ENCODE data around the gene TOR4A.

Gene TOR4A

DNA sequence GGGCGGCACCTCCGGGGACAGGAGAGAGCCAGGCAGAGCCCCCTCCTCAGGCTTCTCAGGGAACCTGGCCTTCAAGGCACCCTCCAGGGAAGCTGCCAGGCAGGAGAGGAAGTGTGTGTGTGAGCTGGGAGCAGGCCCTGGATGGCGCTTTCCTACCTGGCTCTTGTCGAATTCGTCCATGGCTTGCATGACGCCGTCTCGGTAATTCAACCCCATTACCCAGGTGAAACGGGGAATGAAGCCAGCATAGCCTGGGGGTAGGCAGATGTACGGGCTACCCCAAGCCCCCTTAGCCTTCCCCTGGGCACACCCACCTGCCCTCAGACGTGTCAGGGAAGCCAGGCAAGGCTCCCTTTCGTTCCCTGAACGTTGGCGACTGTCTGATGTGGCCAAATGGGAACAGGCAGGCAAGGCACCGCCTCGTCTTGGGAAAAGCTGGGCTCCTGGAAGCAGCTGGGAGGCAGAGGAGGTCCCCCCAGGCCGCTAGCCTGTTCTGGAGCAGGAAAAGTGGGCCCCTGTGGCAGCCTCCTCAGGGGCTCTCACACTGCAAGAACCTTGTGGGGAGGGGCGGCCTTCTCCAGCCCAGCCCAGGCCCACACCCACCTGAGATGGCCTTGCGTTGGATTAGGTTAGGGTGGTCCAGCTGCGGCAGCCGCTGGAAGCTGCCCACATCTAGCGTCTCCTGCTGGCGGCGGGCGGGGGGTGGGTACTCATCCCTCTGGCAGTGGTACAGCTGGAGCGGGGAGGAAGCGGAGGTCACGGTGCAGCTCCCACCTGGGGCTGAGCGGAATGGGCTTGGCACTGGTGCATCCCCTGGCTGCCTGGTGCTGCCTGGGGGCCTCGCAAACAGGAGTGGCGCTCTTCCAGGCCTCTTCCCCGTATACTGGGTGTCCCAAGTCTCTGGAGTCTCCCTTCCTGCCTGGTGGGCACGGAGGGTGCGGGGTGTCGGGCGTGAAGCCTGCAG lies 32.8 kb upstream of the TOR4A start:
- no peak for TF ChIP-seq CTCF (IDR thresholded peaks at IDR 0.05)
- peaks cover 34 to 35% of the 10 kb centered on the region in 2 experiments for H3K4me1 ChIP-seq (ENCODE audit: control insufficient read depth in 1 of 2, insufficient read depth in 1 of 2, low read depth in 1 of 2, low read length in 1 of 2)
- peaks cover 23% of the 10 kb centered on the region for H3K36me3 ChIP-seq
- no peaks in the 10 kb centered on the region for H3K27me3 ChIP-seq
- H3K4me3 ChIP-seq (ENCODE audit: low read depth in 1 of 2, low read length in 1 of 2), result no peak overlapping the region
- no peaks in the 10 kb centered on the region for H3K9me3 ChIP-seq
- H3K27ac ChIP-seq, result peak overlapping the region; percentile 36

DNA sequence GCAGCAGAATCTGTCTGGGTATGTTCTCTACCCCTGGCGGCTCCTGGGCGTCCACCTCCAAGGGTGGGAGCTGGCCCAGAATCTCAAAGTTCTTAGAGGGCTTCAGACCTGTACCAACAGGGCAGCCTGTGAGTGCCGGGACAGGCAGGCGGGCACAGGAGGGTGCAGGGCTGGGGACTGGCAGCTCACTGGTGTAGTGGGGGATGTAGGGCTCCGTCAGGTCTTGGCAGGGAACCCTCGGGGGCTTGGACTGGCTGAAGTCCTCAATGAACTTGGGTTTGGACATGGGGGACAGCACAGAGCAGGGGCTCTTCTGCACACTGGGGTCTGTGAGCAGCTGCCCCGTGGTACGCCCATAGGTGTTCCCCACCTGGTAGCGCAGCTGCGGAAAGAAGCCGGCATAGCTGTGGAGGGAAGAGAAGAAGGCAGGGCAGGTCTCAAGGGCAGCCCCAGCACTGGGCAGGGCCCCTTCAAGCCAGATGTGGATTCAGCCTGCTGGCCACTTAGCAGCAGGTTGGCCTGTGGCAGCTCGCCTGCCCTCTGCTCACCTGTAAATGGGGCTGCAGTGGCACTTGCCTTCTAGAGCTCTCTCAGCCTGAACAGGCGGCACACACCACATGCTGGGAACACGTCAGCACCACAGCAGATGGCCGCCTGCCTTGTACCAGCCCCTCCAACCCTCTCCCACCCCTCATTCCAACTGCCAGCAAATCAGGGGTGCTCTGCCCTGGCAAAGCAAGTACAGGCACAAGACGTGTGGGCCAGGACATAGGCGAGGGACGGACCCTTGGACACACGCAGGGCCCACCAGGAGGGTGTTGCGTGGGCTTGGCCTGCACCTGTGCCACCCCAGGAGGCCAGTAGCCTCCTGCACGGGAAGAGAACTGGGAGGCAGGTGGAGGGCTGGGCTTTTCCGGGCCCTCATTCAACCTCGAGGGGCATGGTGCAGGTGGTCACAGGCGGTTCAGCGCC lies 31.8 kb upstream of the TOR4A start:
- TF ChIP-seq CTCF (IDR thresholded peaks at IDR 0.05), result no peak
- no peaks in the 10 kb centered on the region for H3K27me3 ChIP-seq
- no peaks in the 10 kb centered on the region for H3K9me3 ChIP-seq
- H3K4me1 ChIP-seq (ENCODE audit: control insufficient read depth in 1 of 2, insufficient read depth in 1 of 2, low read depth in 1 of 2, low read length in 1 of 2), result peaks cover 28 to 29% of the 10 kb centered on the region in 2 experiments
- H3K27ac ChIP-seq, result no peak overlapping the region
- H3K36me3 ChIP-seq, result peaks cover 23% of the 10 kb centered on the region
- no peak overlapping the region for H3K4me3 ChIP-seq (ENCODE audit: low read depth in 1 of 2, low read length in 1 of 2)

DNA sequence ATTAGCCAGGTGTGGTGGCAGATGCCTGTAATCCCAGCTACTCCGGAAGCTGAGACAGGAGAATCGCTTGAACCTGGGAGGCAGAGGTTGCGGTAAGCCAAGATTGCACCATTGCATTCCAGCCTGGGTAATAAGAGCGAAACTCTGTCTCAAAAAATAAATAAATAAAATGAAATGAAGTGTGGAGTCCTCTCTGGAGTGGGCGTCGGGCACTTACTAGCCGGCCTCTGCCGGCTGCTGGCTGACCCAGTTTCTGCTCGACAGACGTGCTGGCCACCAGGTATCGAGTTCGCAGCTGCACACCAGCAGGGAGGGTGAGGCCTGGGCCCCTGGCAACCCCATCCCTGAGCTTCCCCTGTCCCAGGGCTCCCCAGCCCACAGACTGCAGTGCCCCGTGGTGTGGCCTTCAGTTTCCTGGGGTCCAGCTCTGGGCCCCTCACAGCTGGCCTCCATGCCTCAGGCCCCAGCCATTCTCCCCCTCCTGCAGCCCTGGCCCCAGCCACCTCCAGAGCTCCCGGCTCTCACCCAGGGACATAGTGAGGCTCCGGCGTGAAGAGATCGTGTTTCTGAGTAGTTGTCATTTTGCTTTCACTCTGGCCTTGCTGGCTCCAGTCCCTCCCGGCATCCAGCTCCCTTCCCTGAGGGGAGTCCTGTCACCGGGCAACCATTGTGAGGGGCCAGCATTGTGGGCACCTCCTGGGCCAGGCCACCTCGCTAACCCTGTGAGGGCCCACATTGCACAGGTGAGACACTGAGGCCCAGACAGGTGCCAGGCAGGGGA lies 30.2 kb upstream of the TOR4A start:
- TF ChIP-seq CTCF (IDR thresholded peaks at IDR 0.05), result no peak
- H3K9me3 ChIP-seq, result no peaks in the 10 kb centered on the region
- H3K4me3 ChIP-seq (ENCODE audit: low read depth in 1 of 2, low read length in 1 of 2), result no peak overlapping the region
- no peak overlapping the region for H3K27ac ChIP-seq
- peaks cover 21% of the 10 kb centered on the region in 2 experiments for H3K4me1 ChIP-seq (ENCODE audit: control insufficient read depth in 1 of 2, insufficient read depth in 1 of 2, low read depth in 1 of 2, low read length in 1 of 2)
- peaks cover 16% of the 10 kb centered on the region for H3K36me3 ChIP-seq
- no peaks in the 10 kb centered on the region for H3K27me3 ChIP-seq

DNA sequence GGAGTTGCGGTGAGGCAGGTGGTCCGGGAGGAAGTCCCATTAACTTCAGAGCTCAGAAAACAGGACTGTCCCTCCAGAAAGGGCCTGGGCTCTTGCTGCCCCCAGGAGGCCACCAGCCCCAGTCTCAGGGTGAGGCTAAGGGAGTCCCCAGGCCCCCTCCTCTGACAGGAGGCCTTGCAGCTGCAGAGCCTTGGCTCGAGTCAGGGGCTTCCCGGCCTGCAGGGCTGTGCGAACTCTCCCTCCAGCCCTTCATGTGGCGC lies 29.7 kb upstream of the TOR4A start:
- Histone ChIP-seq H3K27ac (no peak overlapping the region), H3K4me1 (ENCODE audit: control insufficient read depth in 1 of 2, insufficient read depth in 1 of 2, low read depth in 1 of 2, low read length in 1 of 2) (peaks cover 15 to 16% of the 10 kb centered on the region in 2 experiments), H3K9me3 (no peaks in the 10 kb centered on the region), H3K36me3 (peaks cover 11% of the 10 kb centered on the region), H3K27me3 (no peaks in the 10 kb centered on the region), H3K4me3 (ENCODE audit: low read depth in 1 of 2, low read length in 1 of 2) (no peak overlapping the region)
- no peak for TF ChIP-seq CTCF (IDR thresholded peaks at IDR 0.05)

Data from neutrophil (primary cell).